Body of pancreas (tissue), 4 donors: ENCODE data around the gene THSD4. TPM values are rescaled to one million over a fixed set of nuclear protein-coding genes. Genes with fewer than 3 reads are reported as not detected.

Source experiments
- ATAC-seq: fragments of 150-250 bp; one replicate; pipeline ENCODE4 v1.9.1; 2016
- DNase-seq, 4 donors: peaks; one replicate each; pipeline ENCODE4 v3.0.0-alpha.2; 2019
- H3K27ac ChIP-seq, 4 donors: fragments of 200-600 bp; sonication (generic); 1 replicate in 3 of 4; 2 replicates in 1 of 4; pipeline versions ENCODE4 v1.5.1 to v1.6.1; 2016 to 2019; ENCODE audit warnings: mild to moderate bottlenecking in 1 of 4, mixed read lengths in 1 of 4, moderate library complexity in 1 of 4
- H3K27me3 ChIP-seq, 2 donors: fragments of 200-600 bp; sonication (generic); one replicate each; pipeline ENCODE4 v1.6.0; 2016; ENCODE audit warnings: mild to moderate bottlenecking in 1 of 2
- H3K36me3 ChIP-seq, 2 donors: fragments of 200-600 bp; sonication (generic); replicated peaks in 1 of 2; 2 replicates each; pipeline ENCODE4 v1.5.1; 2016; ENCODE audit warnings: low read depth in 2 of 2; ENCODE audit not compliant: insufficient read depth in 1 of 2
- H3K4me1 ChIP-seq: fragments of 200-600 bp; sonication (generic); one replicate; pipeline ENCODE4 v1.6.0; 2016
- H3K4me3 ChIP-seq, 2 donors: fragments of 200-600 bp; sonication (generic); 1 replicate in 1 of 2; 2 replicates in 1 of 2; pipeline ENCODE4 v1.5.1; 2016 to 2019
- H3K9me3 ChIP-seq, 3 donors: fragments of 200-600 bp; sonication (generic); 1 replicate in 2 of 3; 2 replicates in 1 of 3; pipeline ENCODE4 v1.5.1; 2016
- CTCF ChIP-seq, 7 experiments: fragments of 450-650 bp in 4 of 7; fragments of 200-600 bp in 3 of 7; sonication (generic) in 3 of 7; IDR thresholded peaks; one replicate each; pipeline ENCODE4 v1.5.1; 2016 to 2019; ENCODE audit warnings: antibody characterized with exemption in 7 of 7
- POLR2A ChIP-seq, 3 donors: fragments of 450-650 bp; IDR thresholded peaks; one replicate each; pipeline ENCODE4 v1.6.1; 2016; ENCODE audit warnings: antibody characterized with exemption in 3 of 3, mild to moderate bottlenecking in 2 of 3
- WGBS, 2 donors: methylation state at CpG; one replicate each; pipeline ENCODE4 v1.1.5; 2017; 5-methylcytosine and 5-hydroxymethylcytosine counted together
- intact Hi-C: fragments of 100-400 bp; cut with DNase I; formaldehyde crosslinking; loops from one replicate; pipeline ENCODE4 v1.15.1; 2023
- total RNA-seq, 2 donors: library from RNA; depleted of rRNA; stranded (reverse); fragments of >200 nt; gene quantifications; one replicate each; pipeline ENCODE4 v1.1.0, GENCODE V29; 2016

The THSD4 gene
- total RNA-seq, 2 donors from 2014 or later: 12.9 to 16.1 TPM

GRCh38 chr15:71197620-71198019 lies 82.3 kb downstream of the THSD4 start:
- Histone ChIP-seq H3K36me3 (no peaks in the 10 kb centered on the region), H3K27ac (no peak overlapping the region), H3K4me1 (no peaks in the 10 kb centered on the region), H3K9me3 (no peaks in the 10 kb centered on the region), H3K4me3 (no peak overlapping the region), H3K27me3 (no peaks in the 10 kb centered on the region)
- TF ChIP-seq POLR2A (IDR thresholded peaks at IDR 0.05) (no peak), CTCF (IDR thresholded peaks at IDR 0.05) (no peak)
- intact Hi-C loops: no loop called here
- WGBS, 2 donors: 80 to 81% methylated on average over 2 to 3 of the region's 3 CpGs
- DNase-seq (no peak), ATAC-seq (no peak)

- DNase-seq: no peak
- TF ChIP-seq CTCF (IDR thresholded peaks at IDR 0.05) (no peak), POLR2A (IDR thresholded peaks at IDR 0.05) (no peak)
Observed at GRCh38 chr15:71198846-71199245, 83.6 kb downstream of the THSD4 start.

GRCh38 chr15:71199384-71200351 lies 84.4 kb downstream of the THSD4 start:
- no peaks in the 10 kb centered on the region for H3K27me3 ChIP-seq
- TF ChIP-seq POLR2A (IDR thresholded peaks at IDR 0.05) (no peak), CTCF (IDR thresholded peaks at IDR 0.05) (no peak)
- no peak for ATAC-seq
- WGBS, 2 donors: 66 to 68% methylated on average over 6 of the region's 6 CpGs
- H3K36me3 ChIP-seq: no peaks in the 10 kb centered on the region
- intact Hi-C loops: no loop called here
- H3K27ac ChIP-seq: no peak overlapping the region
- H3K4me3 ChIP-seq: no peak overlapping the region
- DNase-seq: no peak
- H3K9me3 ChIP-seq: no peaks in the 10 kb centered on the region
- H3K4me1 ChIP-seq: no peaks in the 10 kb centered on the region

More at GRCh38 chr15:71198846-71199245, 83.6 kb downstream of the THSD4 start:
- Histone ChIP-seq H3K9me3 (no peaks in the 10 kb centered on the region), H3K4me3 (no peak overlapping the region), H3K36me3 (no peaks in the 10 kb centered on the region), H3K27ac (no peak overlapping the region), H3K4me1 (no peaks in the 10 kb centered on the region), H3K27me3 (no peaks in the 10 kb centered on the region)
- WGBS, 2 donors: 52 to 69% methylated on average over 3 of the region's 3 CpGs
- intact Hi-C loops: no loop called here
- ATAC-seq: no peak

GRCh38 chr15:71201477-71201876 lies 86.2 kb downstream of the THSD4 start:
- no peak for ATAC-seq
- DNase-seq: peak in 2 of 4 donors; percentile 7 to 19
- 72 to 76% methylated on average over 9 of the region's 9 CpGs for WGBS, 2 donors

More at GRCh38 chr15:71201477-71201876, 86.2 kb downstream of the THSD4 start:
- no peaks in the 10 kb centered on the region for H3K36me3 ChIP-seq
- intact Hi-C loops: no loop called here
- H3K4me3 ChIP-seq: no peak overlapping the region
- no peak overlapping the region for H3K27ac ChIP-seq
- no peaks in the 10 kb centered on the region for H3K9me3 ChIP-seq
- H3K27me3 ChIP-seq: no peaks in the 10 kb centered on the region
- no peaks in the 10 kb centered on the region for H3K4me1 ChIP-seq
- no peak for TF ChIP-seq CTCF (IDR thresholded peaks at IDR 0.05)
- no peak for TF ChIP-seq POLR2A (IDR thresholded peaks at IDR 0.05)
